K562 (cell line): ENCODE results near the gene THOP1.

Experiments used
- TRIM24 ChIP-seq, 2 experiments: fragments of 450-650 bp; IDR thresholded peaks; 2 replicates each; pipeline ENCODE4 v1.6.1; 2016
- U2AF2 ChIP-seq: fragments of 200-400 bp; formaldehyde crosslinking; optimal IDR thresholded peaks from 2 replicates; pipeline ENCODE3; 2017; ENCODE audit warnings: low read depth, mild to moderate bottlenecking, low read length
- ZNF121 ChIP-seq: sonication (generic); formaldehyde crosslinking; conservative IDR thresholded peaks from 2 replicates; pipeline ENCODE4 v1.8.0; 2022; ENCODE audit warnings: missing genetic modification reagents
- TF ChIP-seq, protein P1 (sequence below), 3 experiments: IDR thresholded peaks in 2 of 3; conservative IDR thresholded peaks in 1 of 3; 2 replicates each; pipeline ENCODE4 v1.5.1; 2011 to 2012; ENCODE audit warnings: low read length in 3 of 3, mild to moderate bottlenecking in 3 of 3, control low read depth in 2 of 3, improper control_type of control experiment in 1 of 3, inconsistent platforms in 1 of 3, low read depth in 1 of 3, mixed read lengths in 1 of 3, moderate library complexity in 1 of 3; ENCODE audit not compliant: insufficient read depth in 2 of 3

DNA sequence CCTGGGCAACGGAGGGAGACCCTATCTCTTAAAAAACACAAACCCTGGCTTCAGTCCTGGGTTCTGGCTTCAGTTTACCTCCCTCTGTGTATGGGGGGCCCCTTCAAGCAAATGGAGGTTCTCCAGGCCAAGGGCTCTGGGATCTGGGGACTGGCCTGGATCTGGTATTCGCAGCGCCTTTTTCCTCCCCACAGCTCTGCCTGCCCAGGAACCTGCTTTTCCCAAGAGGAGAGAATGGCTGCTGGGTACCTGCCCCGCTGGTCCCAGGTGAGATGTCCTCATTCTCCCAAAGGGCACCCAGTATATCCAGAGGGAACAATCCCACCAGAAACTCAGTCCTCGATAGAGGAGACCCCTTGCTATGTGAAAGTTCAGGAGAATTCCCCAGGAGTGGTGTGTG lies 37.5 kb downstream of the THOP1 start:
- TF ChIP-seq ZNF121 (no peak), TRIM24 (IDR thresholded peaks at IDR 0.05) (no peak), U2AF2 (no peak)
- TF ChIP-seq, protein P1, sequence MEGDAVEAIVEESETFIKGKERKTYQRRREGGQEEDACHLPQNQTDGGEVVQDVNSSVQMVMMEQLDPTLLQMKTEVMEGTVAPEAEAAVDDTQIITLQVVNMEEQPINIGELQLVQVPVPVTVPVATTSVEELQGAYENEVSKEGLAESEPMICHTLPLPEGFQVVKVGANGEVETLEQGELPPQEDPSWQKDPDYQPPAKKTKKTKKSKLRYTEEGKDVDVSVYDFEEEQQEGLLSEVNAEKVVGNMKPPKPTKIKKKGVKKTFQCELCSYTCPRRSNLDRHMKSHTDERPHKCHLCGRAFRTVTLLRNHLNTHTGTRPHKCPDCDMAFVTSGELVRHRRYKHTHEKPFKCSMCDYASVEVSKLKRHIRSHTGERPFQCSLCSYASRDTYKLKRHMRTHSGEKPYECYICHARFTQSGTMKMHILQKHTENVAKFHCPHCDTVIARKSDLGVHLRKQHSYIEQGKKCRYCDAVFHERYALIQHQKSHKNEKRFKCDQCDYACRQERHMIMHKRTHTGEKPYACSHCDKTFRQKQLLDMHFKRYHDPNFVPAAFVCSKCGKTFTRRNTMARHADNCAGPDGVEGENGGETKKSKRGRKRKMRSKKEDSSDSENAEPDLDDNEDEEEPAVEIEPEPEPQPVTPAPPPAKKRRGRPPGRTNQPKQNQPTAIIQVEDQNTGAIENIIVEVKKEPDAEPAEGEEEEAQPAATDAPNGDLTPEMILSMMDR (IDR thresholded peaks at IDR 0.05 in 2 of 3, conservative IDR thresholded peaks at IDR 0.05 in 1 of 3; ENCODE audit: insufficient read depth in 2 of 3, low read depth in 1 of 3, low read length in 3 of 3) = no peak
